HEK293T (cell line): ENCODE measurements around the gene ENPEP.
A peak's percentile ranks its signal among the peaks of the same experiment; 100 is the strongest.

ENCODE experiments used
- ARNT ChIP-seq: fragments of 450-650 bp; IDR thresholded peaks from 2 replicates; pipeline ENCODE4 v1.6.1; 2017; ENCODE audit warnings: mild to moderate bottlenecking
- BHLHE40 ChIP-seq: fragments of 450-650 bp; IDR thresholded peaks from 2 replicates; pipeline ENCODE4 v1.6.1; 2016; ENCODE audit warnings: mild to moderate bottlenecking, moderate library complexity, borderline replicate concordance
- ELF4 ChIP-seq: fragments of 450-650 bp; IDR thresholded peaks from 2 replicates; pipeline ENCODE4 v1.6.1; 2017; ENCODE audit warnings: antibody characterized with exemption
- FOXA1 ChIP-seq: fragments of 450-650 bp; IDR thresholded peaks from 2 replicates; pipeline ENCODE4 v1.6.1; 2016; ENCODE audit warnings: mild to moderate bottlenecking
- FOXK2 ChIP-seq: fragments of 450-650 bp; IDR thresholded peaks from 2 replicates; pipeline ENCODE4 v1.6.1; 2016; ENCODE audit warnings: mild to moderate bottlenecking
- FOXM1 ChIP-seq: fragments of 450-650 bp; IDR thresholded peaks from 2 replicates; pipeline ENCODE4 v1.6.1; 2017; ENCODE audit warnings: mild to moderate bottlenecking, borderline replicate concordance
- L3MBTL2 ChIP-seq: fragments of 450-650 bp; conservative IDR thresholded peaks from 2 replicates; pipeline ENCODE4 v1.6.1; 2016; ENCODE audit warnings: mild to moderate bottlenecking
- LEF1 ChIP-seq: fragments of 450-650 bp; IDR thresholded peaks from 2 replicates; pipeline ENCODE4 v1.6.1; 2017; ENCODE audit warnings: mild to moderate bottlenecking, borderline replicate concordance
- PKNOX1 ChIP-seq: fragments of 450-650 bp; IDR thresholded peaks from 2 replicates; pipeline ENCODE4 v1.6.1; 2016
- SP1 ChIP-seq: fragments of 450-650 bp; IDR thresholded peaks from 2 replicates; pipeline ENCODE4 v1.6.1; 2017
- SUZ12 ChIP-seq: fragments of 450-650 bp; IDR thresholded peaks from 2 replicates; pipeline ENCODE4 v1.6.1; 2016; ENCODE audit warnings: mild to moderate bottlenecking

DNA sequence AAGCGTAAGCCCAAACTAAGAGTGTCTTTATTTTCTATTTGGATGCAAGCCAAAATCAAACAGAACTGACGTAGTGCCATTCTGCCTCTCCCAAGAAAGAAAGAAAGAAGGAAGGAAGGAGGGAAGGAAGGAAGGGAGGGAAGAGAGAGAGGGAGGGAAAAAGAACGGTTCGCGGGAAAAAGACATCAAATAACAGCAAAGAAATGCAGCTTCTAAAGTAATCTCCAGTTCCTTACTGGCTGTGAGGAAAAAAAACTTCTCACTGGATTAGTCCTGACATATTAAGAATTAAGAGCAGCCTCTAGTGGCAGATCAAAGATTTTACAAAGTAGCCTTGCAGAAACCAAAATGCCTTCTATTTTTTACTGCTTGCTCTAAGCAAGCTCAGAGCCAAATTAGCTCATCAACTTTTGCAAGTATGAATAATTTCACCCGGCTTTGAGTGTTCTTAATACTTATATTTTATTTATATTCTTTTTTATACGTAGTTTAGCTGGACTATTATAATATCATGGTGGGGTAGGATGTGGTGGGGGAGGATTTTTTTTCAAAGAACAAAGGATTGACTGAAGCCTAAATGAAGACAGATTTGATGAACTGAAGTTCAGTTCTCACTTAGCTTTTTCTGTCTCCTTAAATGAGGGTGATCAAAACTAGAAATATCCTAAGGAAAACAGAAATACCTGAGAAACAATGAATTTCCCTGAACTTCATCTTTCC lies 110.3 kb downstream of the ENPEP start:
- TF ChIP-seq ARNT (no peak), FOXM1 (no peak), L3MBTL2 (0 out of 2 replicates have a peak, but pooled peaks have one; percentile 17), PKNOX1 (peak; percentile 33; the same call in 1 of the 2 replicates), ELF4 (no peak), FOXK2 (no peak), SP1 (no peak), LEF1 (no peak), FOXA1 (no peak), BHLHE40 (no peak), SUZ12 (no peak)
